Keratinocyte (primary cell): ENCODE results near the gene NUP85. TPM values are rescaled to one million over a fixed set of nuclear protein-coding genes. Genes with fewer than 3 reads are reported as not detected.
"Not testable (repeated sequence)": the region's sequence is repeated elsewhere in the genome, so short reads cannot be mapped to it uniquely, and the experiment has no call there.

ENCODE experiments used
- DNase-seq: peaks from one replicate; pipeline ENCODE4 v3.0.0-alpha.2; 2011; ENCODE audit warnings: low read depth, missing footprints, low spot score
- FAIRE-seq: peaks from 2 replicates; lab custom pipeline; 2011; peaks lifted over from hg19 to GRCh38; lab: Jason Lieb, UNC
- H2AFZ ChIP-seq: 2 replicates; pipeline ENCODE4 v1.6.0; 2012; ENCODE audit warnings: low read length, control low read depth, inconsistent platforms; ENCODE audit not compliant: control insufficient read depth
- H3K27ac ChIP-seq: 2 replicates; pipeline ENCODE4 v1.5.1; 2011; ENCODE audit warnings: low read length; ENCODE audit not compliant: control insufficient read depth, insufficient read depth
- H3K27me3 ChIP-seq: 3 replicates; pipeline ENCODE4 v1.6.0; 2011; ENCODE audit warnings: low read length; ENCODE audit not compliant: control insufficient read depth, insufficient read depth; ENCODE audit errors: extremely low read depth
- H3K36me3 ChIP-seq, 2 experiments: 2 replicates in 1 of 2; 3 replicates in 1 of 2; pipeline ENCODE4 v1.5.1; 2011; ENCODE audit warnings: low read length in 2 of 2, mild to moderate bottlenecking in 1 of 2; ENCODE audit not compliant: control insufficient read depth in 2 of 2, insufficient read depth in 2 of 2; ENCODE audit errors: extremely low read depth in 1 of 2
- H3K4me1 ChIP-seq: 3 replicates; pipeline ENCODE4 v1.5.1; 2011; ENCODE audit warnings: low read length; ENCODE audit not compliant: control insufficient read depth, insufficient read depth; ENCODE audit errors: extremely low read depth
- H3K4me2 ChIP-seq: 3 replicates; pipeline ENCODE4 v1.6.0; 2011; ENCODE audit warnings: low read depth, low read length; ENCODE audit not compliant: control insufficient read depth, insufficient read depth; ENCODE audit errors: extremely low read depth
- H3K4me3 ChIP-seq, 3 experiments: fragments of 200-600 bp in 1 of 3; sonication (generic) in 1 of 3; 2 replicates in 2 of 3; 3 replicates in 1 of 3; pipeline ENCODE4 v1.5.1; 2011 to 2016; ENCODE audit warnings: low read length in 3 of 3, mild to moderate bottlenecking in 3 of 3, control low read depth in 2 of 3, inconsistent platforms in 1 of 3, low read depth in 1 of 3, mixed read lengths in 1 of 3, mixed run types in 1 of 3, moderate library complexity in 1 of 3; ENCODE audit not compliant: control insufficient read depth in 2 of 3, insufficient read depth in 2 of 3; ENCODE audit errors: extremely low read depth in 1 of 3
- H3K79me2 ChIP-seq: 2 replicates; pipeline ENCODE4 v1.6.0; 2012; ENCODE audit warnings: low read length; ENCODE audit not compliant: control insufficient read depth, insufficient read depth
- H3K9ac ChIP-seq: 3 replicates; pipeline ENCODE4 v1.6.0; 2011; ENCODE audit warnings: low read length; ENCODE audit not compliant: control insufficient read depth, insufficient read depth; ENCODE audit errors: extremely low read depth
- H3K9me1 ChIP-seq: 3 replicates; pipeline ENCODE4 v1.6.0; 2011; ENCODE audit warnings: low read length; ENCODE audit not compliant: control insufficient read depth, insufficient read depth; ENCODE audit errors: extremely low read depth
- H3K9me3 ChIP-seq: 2 replicates; pipeline ENCODE4 v1.5.1; 2012; ENCODE audit warnings: low read depth, low read length; ENCODE audit not compliant: control insufficient read depth
- H4K20me1 ChIP-seq: 3 replicates; pipeline ENCODE4 v1.6.0; 2011; ENCODE audit warnings: low read length; ENCODE audit not compliant: control insufficient read depth, insufficient read depth; ENCODE audit errors: extremely low read depth
- EZH2 ChIP-seq: IDR thresholded peaks from one replicate; pipeline ENCODE4 v1.6.1; 2012; ENCODE audit warnings: inconsistent platforms, mild to moderate bottlenecking, low read length, moderate library complexity
- dilution Hi-C: fragments of 300-500 bp; cut with MboI; formaldehyde crosslinking; loops from one replicate; pipeline ENCODE4 v1.7.0; 2020; ENCODE audit warnings: low sequenced_read_pairs; ENCODE audit not compliant: extremely low pct_ligation_motif_present
- polyA plus RNA-seq, 5 experiments: library from polyadenylated mRNA; depleted of rRNA in 3 of 5; stranded (reverse) in 3 of 5; stranded (forward) in 1 of 5; unstranded in 1 of 5; fragments of >200 nt; gene quantifications; 1 replicate in 1 of 5; 2 replicates in 3 of 5; 3 replicates in 1 of 5; pipeline versions ENCODE4 v1.2.1 to v1.2.3, GENCODE V29; 2011 to 2012; ENCODE audit warnings: missing spikeins in 2 of 5, low read depth in 1 of 5, low replicate concordance in 1 of 5
- TF ChIP-seq, protein P1 (sequence below), 3 experiments: IDR thresholded peaks in 1 of 3; conservative IDR thresholded peaks in 1 of 3; optimal IDR thresholded peaks in 1 of 3; 2 replicates in 2 of 3; 3 replicates in 1 of 3; pipeline versions ENCODE3 to v1.5.1; 2011; ENCODE audit warnings: low read length in 3 of 3, mild to moderate bottlenecking in 3 of 3, moderate library complexity in 2 of 3, control low read depth in 1 of 3, inconsistent platforms in 1 of 3; ENCODE audit not compliant: insufficient read depth in 2 of 3; ENCODE audit errors: extremely low read depth in 1 of 3

The NUP85 gene
- polyA plus RNA-seq, 1 donor (not counting 4 experiments of a cell fraction or from before 2014, with no cell fraction given) = 64.4 TPM

DNA sequence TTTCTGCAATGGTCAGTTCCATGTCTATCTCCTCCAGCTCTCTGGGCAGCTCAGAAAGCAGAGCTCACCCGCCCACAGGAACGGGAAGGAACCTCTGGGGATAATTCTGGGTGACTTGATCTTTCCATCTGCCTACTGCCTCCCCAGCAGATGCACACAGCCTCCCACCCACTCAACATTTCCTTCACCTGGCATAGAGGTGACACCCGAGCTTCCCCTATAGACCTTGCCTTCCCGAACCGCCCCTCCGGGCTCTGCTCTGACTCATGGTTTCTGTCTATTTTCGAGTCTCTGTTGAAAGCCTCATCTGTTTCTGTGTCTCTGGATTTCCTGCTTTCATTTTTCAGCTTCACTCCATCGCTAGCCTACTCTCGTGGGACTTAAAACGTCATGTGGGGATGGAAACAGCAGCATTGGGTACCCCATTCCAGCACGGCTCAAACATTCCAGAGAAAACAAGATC, 44.6 kb downstream of the NUP85 start:
- no peaks in the 10 kb centered on the region for H3K4me1 ChIP-seq
- dilution Hi-C loops = no loop called here
- DNase-seq (no peak), FAIRE-seq (no peak)
- no peak for TF ChIP-seq EZH2
- TF ChIP-seq, protein P1, sequence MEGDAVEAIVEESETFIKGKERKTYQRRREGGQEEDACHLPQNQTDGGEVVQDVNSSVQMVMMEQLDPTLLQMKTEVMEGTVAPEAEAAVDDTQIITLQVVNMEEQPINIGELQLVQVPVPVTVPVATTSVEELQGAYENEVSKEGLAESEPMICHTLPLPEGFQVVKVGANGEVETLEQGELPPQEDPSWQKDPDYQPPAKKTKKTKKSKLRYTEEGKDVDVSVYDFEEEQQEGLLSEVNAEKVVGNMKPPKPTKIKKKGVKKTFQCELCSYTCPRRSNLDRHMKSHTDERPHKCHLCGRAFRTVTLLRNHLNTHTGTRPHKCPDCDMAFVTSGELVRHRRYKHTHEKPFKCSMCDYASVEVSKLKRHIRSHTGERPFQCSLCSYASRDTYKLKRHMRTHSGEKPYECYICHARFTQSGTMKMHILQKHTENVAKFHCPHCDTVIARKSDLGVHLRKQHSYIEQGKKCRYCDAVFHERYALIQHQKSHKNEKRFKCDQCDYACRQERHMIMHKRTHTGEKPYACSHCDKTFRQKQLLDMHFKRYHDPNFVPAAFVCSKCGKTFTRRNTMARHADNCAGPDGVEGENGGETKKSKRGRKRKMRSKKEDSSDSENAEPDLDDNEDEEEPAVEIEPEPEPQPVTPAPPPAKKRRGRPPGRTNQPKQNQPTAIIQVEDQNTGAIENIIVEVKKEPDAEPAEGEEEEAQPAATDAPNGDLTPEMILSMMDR (optimal IDR thresholded peaks at IDR 0.05 in 1 of 3, IDR thresholded peaks at IDR 0.05 in 1 of 3, conservative IDR thresholded peaks at IDR 0.05 in 1 of 3; ENCODE audit: extremely low read depth in 1 of 3, insufficient read depth in 2 of 3, low read length in 3 of 3) = no peak
- no peak overlapping the region for H2AFZ ChIP-seq
- no peak overlapping the region for H3K27ac ChIP-seq
- no peak overlapping the region for H3K4me2 ChIP-seq
- H3K9me3 ChIP-seq = no peaks in the 10 kb centered on the region
- peaks cover 42% of the 10 kb centered on the region for H3K79me2 ChIP-seq
- no peaks in the 10 kb centered on the region for H3K27me3 ChIP-seq
- no peaks in the 10 kb centered on the region for H4K20me1 ChIP-seq
- H3K36me3 ChIP-seq = peaks cover 12 to 15% of the 10 kb centered on the region in 2 experiments
- no peak overlapping the region for H3K9ac ChIP-seq
- no peaks in the 10 kb centered on the region for H3K9me1 ChIP-seq
- no peak overlapping the region for H3K4me3 ChIP-seq

DNA sequence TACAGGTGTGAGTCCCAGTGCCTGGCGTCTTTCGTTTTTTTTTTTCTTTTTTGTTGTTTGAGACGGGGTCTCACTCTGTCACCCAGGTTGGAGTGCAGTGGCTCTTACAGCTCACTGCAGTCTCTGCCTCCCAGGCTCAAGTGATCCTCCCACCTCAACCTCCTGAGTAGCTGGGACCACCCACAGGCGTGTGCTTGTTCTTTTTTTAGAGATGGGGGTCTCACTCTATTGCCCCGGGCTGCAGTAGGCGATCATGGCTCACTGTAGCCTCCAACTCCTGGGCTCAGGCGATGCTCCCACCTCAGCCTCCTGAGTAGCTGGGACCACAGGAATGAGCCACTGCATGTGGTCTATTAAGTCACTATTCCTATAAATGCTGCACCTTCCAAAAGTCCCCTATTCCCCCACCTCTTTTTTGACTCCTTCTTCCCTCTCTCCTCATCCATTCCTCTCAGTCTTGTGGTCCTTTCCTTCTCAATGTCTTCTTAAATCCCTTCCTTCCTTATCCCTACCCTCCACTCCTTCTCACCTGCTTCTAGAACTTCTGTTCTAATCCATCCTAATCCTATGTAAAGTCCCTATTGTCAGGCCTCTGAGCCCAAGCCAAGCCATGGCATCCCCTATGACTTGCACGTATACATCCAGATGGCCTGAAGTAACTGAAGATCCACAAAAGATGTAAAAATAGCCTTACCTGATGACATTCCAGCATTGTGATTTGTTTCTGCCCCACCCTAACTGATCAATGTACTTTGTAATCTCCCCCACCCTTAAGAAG, 46.7 kb downstream of the NUP85 start:
- no peak overlapping the region for H3K4me3 ChIP-seq
- peaks cover 48% of the 10 kb centered on the region for H3K79me2 ChIP-seq
- H3K36me3 ChIP-seq = peaks cover 0 to 2% of the 10 kb centered on the region in 2 experiments
- H3K27ac ChIP-seq = no peak overlapping the region
- no peaks in the 10 kb centered on the region for H3K4me1 ChIP-seq
- H4K20me1 ChIP-seq = no peaks in the 10 kb centered on the region
- H3K9me1 ChIP-seq = no peaks in the 10 kb centered on the region
- H3K27me3 ChIP-seq = no peaks in the 10 kb centered on the region
- TF ChIP-seq, protein P1 (optimal IDR thresholded peaks at IDR 0.05 in 1 of 3, IDR thresholded peaks at IDR 0.05 in 1 of 3, conservative IDR thresholded peaks at IDR 0.05 in 1 of 3; ENCODE audit: extremely low read depth in 1 of 3, insufficient read depth in 2 of 3, low read length in 3 of 3) = no peak
- no peak for TF ChIP-seq EZH2
- FAIRE-seq = no peak
- no peaks in the 10 kb centered on the region for H3K9me3 ChIP-seq
- H3K9ac ChIP-seq = no peak overlapping the region
- H2AFZ ChIP-seq = no peak overlapping the region
- no peak for DNase-seq
- dilution Hi-C loops = no loop called here
- no peak overlapping the region for H3K4me2 ChIP-seq

DNA sequence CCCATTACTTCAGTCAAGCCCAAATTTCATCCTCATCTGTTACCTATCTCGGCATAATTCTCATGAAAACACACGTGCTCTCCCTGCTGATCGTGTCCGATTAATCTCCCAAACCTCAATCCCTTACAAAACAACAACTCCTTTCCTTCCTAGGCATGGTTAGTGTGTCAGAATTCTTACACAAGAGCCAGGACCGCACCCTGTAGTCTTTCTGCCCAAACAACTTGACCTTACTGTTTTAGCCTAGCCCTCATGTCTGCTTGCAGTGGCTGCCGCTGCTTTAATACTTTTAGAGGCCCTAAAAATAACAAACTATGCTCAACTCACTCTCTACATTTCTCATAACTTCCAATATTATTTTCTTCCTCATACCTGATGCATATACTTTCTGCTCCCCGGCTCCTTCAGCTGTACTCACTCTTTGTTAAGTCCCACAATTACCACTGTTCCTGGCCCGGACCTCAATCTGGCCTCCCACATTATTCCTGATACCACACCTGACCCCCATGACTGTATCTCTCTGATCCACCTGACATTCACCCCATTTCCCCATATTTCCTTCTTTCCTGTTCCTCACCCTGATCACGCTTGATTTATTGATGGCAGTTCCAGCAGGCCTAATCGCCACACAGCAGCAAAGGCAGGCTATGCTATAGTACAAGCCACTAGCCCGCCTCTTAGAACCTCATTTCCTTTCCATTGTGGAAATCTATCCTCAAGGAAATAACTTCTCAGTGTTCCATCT, 50.6 kb downstream of the NUP85 start:
- dilution Hi-C loops, H2AFZ ChIP-seq, H3K4me2 ChIP-seq, H3K9ac ChIP-seq, H3K27me3 ChIP-seq, DNase-seq, H3K9me1 ChIP-seq, H3K27ac ChIP-seq, H3K4me3 ChIP-seq, FAIRE-seq, H3K9me3 ChIP-seq, H3K36me3 ChIP-seq, H3K4me1 ChIP-seq, H4K20me1 ChIP-seq: not testable (repeated sequence)
- H3K79me2 ChIP-seq = peaks cover 63% of the 10 kb centered on the region
